ENCODE results near the gene SELENOV.

Gene SELENOV

DNA sequence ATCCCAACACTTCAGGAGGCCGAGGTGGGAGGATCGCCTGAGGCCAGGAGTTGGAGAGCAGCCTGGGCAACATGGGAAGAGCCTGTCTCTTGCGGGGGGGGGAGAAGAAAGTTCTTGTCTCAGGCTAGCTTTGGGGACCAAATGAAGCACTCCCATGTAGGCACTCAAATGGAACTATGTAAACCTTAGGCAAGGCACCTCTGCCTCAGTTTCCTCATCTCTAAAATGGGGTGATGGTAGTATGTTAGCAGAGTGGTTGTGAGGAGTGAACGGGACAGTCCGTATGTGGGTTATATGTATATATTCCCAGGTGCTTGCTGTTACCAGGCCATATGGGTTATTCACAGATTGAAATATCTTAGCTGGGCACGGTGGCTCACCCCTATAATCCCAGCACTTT is 22.7 kb upstream of the SELENOV start:
- intact Hi-C loops (cut with DNase I) = no loop called here
- no peak for DNase-seq

DNA sequence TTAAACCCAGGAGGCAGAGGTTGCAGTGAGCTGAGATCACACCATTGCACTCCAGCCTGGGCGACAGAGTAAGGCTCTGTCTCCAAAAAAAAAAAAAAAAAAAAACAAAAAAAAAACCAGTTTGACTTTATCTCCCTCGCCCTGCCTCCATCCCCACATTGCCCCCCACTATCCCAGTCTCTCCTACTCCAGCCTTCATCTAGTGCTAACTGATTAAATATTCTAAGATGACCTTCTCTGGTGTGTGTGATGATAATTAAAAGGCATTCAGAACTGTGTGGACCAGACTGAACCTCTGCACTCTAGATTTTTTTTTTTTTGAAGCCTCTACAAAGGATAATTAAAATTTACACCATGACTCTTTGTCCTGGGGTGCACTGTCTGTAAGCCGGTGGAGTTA is 22.2 kb upstream of the SELENOV start:
- DNase-seq = no peak
- intact Hi-C loops (cut with DNase I) = no loop called here

DNA sequence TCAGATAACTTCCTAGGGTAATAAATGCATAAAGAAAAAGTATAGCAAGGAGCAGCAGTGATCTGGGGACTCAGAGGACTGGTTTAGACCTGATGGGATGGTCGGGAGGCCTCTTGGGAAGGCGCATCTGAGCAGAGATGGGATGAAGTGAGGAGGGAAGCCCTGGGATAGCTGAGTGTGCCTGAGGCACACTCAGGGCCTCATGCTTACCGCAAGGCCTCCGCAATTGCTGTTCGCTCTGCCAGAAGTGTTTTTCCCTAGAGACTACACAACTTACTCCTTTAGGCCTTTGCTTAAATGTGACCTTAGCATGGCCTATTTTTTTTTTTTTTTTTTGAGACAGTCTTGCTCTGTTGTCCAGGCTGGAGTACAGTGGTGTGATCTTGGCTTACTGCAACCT is 20.3 kb upstream of the SELENOV start:
- no peak for DNase-seq
- intact Hi-C loops (cut with DNase I) = no loop called here

DNA sequence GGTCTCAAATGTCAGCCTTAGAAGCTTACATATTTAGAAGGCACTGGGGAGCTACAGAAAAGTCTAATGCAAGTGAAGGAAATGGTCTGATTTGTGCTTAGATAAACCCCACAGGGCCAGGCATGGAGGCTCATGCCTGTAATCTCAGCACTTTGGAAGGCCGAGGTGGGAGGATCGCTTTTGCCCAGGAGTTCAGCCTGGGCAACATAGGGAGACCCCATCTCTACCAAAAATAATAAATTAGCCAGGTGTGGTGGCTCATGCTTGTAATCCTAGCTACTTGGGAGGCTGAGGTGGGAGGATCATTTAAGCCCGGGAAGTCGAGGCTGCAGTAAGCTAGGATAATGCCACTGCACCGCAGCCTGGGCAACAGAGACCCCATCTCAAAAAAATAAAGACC is 18.9 kb upstream of the SELENOV start:
- no peak for DNase-seq
- intact Hi-C loops (cut with DNase I) = no loop called here

DNA sequence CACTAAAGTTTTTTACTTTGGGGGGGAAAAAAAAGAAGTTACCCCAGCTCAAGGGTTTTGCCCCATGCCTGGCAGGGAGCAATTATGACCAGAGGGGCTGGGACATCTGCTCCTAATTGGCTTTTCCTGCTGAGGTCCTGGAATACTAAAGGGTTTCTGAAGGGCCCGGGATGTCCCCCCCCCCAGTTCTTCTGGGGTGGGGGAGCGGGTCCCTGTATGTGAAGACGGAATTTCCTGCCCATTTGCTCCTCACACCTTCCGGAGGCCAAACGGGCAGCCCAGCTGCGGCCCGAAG is 17.3 kb upstream of the SELENOV start:
- intact Hi-C loops (cut with DNase I) = no loop called here

DNA sequence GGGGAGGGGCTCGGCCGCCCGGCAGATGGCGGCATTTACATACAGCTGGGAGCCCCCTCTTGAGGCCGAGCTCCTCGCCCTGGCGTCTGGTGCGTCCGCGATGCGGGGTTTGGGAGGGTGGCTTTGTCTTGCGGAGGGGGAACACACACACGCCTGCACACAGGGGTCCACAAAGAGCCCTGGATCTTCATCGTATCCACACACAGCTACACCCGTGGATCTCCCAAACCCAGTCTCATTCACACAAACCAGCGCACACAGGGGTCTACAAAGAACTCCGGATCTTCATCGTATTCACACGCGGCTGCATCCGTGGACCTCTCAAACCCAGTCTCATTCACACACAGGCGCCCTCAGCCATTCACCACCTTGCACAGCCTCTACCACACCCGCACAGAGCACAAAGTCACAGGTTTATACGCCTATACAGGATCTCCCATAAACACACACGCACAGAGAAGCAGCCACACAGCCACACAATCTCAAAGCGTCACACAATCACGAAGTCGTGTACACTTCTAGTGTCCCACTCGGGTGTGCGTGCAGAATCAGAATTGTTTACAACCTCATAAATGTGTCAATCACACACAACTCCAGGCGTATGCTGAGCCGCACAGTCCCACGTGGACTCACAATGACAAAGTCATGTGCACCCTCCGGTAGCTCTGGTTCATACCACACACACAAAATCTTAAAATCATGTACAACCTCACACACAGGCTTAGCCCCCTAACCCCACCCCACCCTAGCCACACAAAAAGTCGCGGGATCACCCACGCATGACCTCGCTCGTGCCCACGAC is 16.7 kb upstream of the SELENOV start:
- intact Hi-C loops (cut with DNase I) = no loop called here
- DNase-seq = peak in 6 of 10 donors; percentile 31 to 89 (median 47)

More for the DNA sequence above, 17.3 kb upstream of the SELENOV start:
- no peak for DNase-seq

DNA sequence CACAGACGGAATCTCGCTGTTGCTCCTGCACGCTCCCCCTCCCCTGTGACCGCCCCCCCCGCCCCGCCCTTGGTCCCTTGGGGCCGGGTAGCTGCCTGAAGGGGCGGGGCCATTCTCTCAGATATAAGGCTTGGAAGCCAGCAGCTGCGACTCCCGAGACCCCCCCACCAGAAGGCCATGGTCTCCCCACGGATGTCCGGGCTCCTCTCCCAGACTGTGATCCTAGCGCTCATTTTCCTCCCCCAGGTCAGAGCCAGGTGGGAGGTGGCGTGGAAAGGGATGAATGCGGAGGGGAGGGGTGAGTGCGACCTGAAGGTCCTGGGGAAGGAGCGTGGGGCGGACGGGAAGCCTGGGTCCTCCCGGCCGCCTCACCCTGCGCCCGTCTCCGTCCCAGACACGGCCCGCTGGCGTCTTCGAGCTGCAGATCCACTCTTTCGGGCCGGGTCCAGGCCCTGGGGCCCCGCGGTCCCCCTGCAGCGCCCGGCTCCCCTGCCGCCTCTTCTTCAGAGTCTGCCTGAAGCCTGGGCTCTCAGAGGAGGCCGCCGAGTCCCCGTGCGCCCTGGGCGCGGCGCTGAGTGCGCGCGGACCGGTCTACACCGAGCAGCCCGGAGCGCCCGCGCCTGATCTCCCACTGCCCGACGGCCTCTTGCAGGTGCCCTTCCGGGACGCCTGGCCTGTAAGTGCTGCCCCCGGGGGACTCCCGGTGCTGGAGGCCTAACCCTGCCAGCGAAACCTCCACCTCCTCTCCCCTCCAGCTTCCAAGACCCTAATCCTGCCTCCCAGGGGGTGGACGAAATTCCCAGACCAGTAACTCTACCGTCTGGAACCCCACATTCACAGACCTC is 15.9 kb upstream of the SELENOV start, which contains the start of gene DLL3:
DLL3 (plus strand) TSS at position 150 of the 845 bp plus-strand sequence; CDS start at position 178, 28 bp downstream.
- DNase-seq = no peak
- intact Hi-C loops (cut with DNase I) = no loop called here

DNA sequence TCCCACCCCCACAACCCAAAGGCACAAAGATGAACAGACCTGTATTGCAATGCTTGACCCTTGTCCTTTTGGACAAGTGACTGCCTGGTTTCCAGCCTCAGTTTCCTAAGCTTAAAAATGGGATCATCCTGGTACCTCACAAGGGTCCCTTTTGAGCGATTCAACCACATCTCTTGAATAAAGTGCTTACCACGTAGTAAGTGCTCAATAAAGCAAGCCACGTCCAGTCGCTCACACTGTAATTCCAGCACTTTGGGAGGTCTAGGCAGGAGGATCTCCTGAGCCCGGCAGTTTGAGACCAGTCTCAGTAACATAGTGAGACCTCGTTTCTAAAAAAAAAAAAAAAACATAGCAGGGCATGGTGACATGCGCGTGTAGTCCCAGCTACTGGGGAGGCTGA is 15.0 kb upstream of the SELENOV start:
- intact Hi-C loops (cut with DNase I) = no loop called here
- no peak for DNase-seq

DNA sequence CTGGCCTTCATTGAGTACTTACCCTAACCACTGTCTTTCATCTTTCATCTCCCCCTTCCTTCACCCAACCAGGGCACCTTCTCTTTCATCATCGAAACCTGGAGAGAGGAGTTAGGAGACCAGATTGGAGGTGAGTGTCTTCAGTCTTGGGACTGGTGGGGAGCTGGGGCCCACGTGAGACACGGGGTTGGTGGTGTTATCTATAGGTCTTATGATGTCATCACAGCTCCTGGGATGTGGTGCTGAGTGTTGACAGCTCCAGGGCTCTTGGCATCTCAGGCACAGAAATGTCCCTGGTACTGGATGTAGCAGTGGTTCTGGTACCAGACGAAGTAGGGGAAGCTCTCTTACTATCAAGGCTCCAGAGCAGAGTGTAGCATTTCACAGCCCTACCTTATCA is 14.4 kb upstream of the SELENOV start:
- intact Hi-C loops (cut with DNase I) = no loop called here
- DNase-seq = no peak

DNA sequence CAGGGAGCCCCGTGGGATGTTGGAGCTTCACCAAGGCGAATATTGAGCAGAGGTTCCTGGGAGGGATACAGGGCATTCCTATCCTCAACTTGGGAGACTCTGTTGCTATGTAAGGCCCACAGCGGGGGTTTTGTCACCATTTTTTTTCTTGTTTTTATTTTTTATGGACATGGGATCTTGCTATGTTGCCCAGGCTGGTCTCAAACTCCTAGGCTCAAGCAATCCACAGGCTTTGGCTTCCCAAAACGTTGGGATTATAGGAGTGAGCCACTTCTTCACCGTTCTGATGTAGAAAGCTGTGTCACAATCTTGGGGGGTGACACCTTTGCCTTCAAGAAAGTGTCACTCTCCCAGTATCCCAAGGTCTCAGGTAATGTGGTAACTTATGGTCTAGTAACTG is 13.6 kb upstream of the SELENOV start:
- intact Hi-C loops (cut with DNase I) = no loop called here

DNA sequence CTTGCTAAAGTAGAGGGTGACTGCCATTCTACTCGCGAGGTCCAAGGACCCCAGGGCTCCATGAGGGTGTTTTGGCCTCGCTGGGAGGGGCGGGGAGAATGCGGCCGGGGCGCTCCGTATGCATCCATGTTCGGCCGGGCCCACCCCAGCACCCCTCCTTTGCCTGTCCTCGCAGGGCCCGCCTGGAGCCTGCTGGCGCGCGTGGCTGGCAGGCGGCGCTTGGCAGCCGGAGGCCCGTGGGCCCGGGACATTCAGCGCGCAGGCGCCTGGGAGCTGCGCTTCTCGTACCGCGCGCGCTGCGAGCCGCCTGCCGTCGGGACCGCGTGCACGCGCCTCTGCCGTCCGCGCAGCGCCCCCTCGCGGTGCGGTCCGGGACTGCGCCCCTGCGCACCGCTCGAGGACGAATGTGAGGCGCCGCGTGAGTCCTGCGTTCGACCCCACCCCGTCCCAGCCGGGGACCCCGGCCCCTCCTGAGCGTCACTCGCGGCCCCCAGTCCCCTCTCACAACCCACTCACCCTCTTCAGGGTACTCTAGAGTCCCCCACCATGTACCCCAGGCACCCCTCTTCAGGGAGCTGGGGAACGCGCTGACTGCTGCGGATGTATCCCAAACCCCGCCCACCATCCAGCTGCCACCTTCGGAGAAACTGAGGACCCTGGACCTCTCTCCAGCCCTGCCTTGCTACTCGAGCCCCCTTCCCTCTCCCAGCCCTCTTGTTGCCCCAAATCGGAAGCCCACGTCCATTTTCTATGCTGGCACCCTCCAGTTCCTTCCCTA is 12.1 kb upstream of the SELENOV start:
- intact Hi-C loops (cut with DNase I) = no loop called here
- no peak for DNase-seq

More for the DNA sequence above, 13.6 kb upstream of the SELENOV start:
- no peak for DNase-seq

DNA sequence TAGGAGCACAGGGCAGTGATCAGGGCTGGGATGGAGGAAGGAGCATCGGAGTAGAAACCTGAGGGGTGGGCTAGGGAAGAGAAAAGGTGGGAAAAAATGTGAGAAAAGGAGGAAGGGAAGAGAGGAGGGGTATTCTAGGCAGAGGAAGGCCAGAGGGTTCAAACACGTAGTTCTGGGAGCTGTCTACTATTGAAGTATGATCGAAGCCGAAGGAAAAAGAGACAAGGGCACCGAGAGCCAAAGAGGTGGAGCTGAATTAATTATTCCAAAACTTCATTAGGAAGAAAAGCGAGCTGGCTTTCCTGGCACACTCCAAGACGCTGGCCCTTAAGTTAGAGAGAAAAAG is 8.4 kb upstream of the SELENOV start:
- intact Hi-C loops (cut with DNase I) = no loop called here
- no peak for DNase-seq

DNA sequence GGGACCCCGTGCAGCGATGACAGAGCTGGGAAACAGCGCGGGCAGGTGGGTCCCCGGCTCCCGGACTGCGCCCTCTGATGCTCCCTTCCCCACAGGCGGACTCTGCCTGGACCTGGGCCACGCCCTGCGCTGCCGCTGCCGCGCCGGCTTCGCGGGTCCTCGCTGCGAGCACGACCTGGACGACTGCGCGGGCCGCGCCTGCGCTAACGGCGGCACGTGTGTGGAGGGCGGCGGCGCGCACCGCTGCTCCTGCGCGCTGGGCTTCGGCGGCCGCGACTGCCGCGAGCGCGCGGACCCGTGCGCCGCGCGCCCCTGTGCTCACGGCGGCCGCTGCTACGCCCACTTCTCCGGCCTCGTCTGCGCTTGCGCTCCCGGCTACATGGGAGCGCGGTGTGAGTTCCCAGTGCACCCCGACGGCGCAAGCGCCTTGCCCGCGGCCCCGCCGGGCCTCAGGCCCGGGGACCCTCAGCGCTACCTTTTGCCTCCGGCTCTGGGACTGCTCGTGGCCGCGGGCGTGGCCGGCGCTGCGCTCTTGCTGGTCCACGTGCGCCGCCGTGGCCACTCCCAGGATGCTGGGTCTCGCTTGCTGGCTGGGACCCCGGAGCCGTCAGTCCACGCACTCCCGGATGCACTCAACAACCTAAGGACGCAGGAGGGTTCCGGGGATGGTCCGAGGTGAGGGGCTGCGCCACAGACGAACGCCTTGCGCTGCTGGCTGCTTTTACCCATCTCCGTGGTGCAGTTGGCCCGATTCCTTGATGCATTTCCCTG is 7.8 kb upstream of the SELENOV start:
- intact Hi-C loops (cut with DNase I) = no loop called here

DNA sequence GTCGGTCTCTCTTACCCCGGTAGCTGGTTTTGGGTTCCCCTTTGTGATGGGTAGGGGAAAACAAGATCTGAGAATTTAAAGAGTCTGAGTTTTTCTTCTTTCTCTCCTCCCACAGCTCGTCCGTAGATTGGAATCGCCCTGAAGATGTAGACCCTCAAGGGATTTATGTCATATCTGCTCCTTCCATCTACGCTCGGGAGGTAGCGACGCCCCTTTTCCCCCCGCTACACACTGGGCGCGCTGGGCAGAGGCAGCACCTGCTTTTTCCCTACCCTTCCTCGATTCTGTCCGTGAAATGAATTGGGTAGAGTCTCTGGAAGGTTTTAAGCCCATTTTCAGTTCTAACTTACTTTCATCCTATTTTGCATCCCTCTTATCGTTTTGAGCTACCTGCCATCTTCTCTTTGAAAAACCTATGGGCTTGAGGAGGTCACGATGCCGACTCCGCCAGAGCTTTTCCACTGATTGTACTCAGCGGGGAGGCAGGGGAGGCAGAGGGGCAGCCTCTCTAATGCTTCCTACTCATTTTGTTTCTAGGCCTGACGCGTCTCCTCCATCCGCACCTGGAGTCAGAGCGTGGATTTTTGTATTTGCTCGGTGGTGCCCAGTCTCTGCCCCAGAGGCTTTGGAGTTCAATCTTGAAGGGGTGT is 7.1 kb upstream of the SELENOV start:
- no peak for DNase-seq
- intact Hi-C loops (cut with DNase I) = no loop called here

More for the DNA sequence above, 7.8 kb upstream of the SELENOV start:
- DNase-seq = peak in 7 of 10 donors; percentile 25 to 91 (median 49)

DNA sequence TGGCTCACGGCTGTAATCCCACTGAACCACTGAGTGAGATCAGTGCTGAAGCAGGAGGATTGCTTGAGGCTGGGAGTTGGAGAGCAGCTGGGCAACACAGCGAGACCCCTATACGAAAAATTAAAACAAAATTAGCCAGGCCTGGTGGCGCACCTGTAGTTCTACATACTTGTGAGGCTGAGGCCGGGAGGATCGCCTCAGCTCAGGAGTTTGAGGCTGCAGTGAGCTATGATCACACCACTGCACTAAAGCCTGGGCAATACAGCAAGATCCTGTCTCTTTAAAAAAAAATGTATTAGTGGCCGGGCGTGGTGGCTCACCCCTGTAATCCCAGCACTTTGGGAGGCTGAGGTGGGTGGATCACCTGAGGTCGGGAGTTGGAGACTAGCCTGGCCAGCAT is 6.3 kb upstream of the SELENOV start:
- DNase-seq = no peak
- intact Hi-C loops (cut with DNase I) = no loop called here

DNA sequence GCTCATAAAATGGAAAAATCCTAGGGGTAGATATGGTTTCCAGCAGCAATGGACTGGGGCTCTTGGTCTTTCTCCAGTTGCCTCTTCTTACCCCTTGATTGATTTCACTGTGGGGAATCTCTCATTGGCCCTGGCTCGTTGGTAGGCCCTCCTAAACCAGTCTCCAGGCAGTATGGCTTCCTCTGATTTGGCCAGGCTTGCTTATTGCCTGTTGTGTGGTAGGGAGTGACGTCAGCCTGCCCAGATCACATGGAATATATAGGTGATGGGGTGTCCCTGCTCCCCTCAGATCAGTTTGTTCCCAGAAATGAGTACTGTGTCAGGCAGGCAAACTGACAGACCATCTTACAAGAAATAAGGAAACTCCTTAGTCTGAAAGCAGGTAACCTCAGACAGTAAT is 5.7 kb upstream of the SELENOV start:
- intact Hi-C loops (cut with DNase I) = no loop called here

DNA sequence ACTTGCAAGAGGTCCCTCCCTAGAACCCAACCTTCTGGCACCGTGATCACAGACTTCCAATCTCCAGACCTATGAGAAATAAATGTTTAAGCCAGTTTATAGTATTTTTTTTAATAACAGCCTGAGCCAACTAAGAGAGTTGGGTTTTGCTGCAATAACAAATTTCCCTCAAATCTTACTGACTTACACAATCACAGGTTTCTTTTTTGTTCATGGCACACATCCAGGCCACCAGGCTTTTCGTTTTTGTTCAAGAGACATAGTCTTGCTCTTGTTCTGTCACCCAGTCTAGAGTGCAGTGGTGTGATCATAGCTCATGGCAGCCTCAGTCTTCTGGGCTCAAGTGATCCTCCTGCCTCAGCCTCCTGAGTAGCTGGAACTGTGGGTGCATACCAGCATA is 2.0 kb upstream of the SELENOV start:
- intact Hi-C loops (cut with DNase I) = no loop called here

More for the DNA sequence above, 5.7 kb upstream of the SELENOV start:
- DNase-seq = no peak

DNA sequence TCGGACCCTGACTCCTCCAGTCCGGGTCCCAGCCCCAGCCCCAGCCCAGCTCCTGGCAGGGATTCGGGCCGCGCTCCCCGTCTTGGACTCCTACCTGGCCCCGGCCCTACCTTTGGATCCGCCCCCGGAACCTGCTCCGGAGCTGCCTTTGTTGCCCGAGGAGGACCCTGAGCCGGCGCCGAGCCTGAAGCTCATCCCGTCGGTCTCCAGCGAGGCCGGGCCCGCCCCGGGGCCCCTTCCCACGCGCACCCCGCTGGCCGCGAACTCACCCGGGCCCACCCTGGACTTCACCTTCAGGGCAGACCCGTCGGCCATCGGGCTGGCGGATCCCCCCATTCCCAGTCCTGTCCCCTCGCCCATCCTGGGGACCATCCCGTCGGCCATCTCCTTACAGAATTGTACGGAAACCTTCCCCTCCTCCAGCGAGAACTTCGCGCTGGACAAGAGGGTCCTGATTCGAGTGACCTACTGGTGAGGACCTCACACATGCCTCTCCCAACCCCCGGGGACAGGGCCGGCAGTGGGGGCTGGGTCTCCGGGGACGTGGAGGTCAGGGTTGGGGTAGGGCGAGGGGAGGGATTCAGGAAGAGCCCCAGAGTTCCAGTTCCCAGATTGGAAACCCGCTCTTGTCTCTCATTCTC is 732 bp downstream of the SELENOV start:
- intact Hi-C loops (cut with DNase I) = no loop called here
- peak in 3 of 10 donors; percentile 67 to 79 (median 68) for DNase-seq

More for the DNA sequence above, 2.0 kb upstream of the SELENOV start:
- DNase-seq = peak in 1 of 10 donors; percentile 17

DNA sequence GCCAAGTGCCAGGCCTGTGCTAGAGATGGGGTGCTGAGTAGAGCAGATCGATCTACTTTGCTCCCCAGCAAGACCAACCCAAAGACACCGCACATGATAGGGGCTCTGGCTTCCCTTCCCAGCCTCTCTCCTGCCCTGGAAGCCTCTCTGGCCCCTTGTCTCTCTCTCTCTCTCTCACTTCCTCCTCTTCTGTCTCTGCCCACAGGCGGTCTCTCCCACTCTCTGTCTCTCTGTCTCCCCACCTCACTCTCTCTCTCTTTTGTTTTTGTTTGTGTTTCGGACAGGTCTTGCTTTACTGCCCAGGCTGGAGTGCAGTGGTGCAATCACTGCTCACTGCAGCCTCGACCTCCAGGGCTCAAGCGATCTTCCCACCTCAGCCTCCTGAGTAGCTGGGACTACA is 1.3 kb downstream of the SELENOV start:
- intact Hi-C loops (cut with DNase I) = no loop called here
- peak in 1 of 10 donors; percentile 26 for DNase-seq

All from posterior cingulate gyrus (tissue), 11 donors.